ENCODE measurements around the gene OR8D4. TPM values are rescaled to one million over a fixed set of nuclear protein-coding genes. Genes with fewer than 3 reads are reported as not detected.
"Not testable (repeated sequence)": the region's sequence is repeated elsewhere in the genome, so short reads cannot be mapped to it uniquely, and the experiment has no call there.

OR8D4 gene
- not detected in 2 replicates for total RNA-seq
- not detected for polyA plus RNA-seq (2012)

DNA sequence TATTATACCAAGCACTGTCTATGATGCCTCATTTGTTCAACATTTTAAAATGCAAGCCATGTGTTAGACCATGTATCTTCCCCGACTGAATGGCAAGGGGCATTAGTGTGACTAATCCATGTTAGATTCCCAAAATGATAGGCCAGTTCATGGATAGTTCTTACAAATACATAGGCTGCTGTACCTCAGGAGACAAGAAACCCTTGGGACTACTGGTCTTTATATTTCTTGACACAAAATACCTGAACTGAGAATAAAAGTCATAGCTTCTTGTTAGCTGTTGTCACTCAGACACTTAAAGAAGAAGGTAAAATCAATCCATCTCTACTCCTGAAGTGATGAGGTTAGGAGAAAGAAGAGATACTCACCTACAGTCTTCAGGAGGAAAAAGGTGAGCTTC is at the start of gene OR8D4:
Gene OR8D4, plus strand, starts transcription at position 301 of the 400 bp plus-strand sequence. CDS start 4,265 bp downstream, outside the sequence.
- DNase-seq (ENCODE audit: low read depth), result no peak

DNA sequence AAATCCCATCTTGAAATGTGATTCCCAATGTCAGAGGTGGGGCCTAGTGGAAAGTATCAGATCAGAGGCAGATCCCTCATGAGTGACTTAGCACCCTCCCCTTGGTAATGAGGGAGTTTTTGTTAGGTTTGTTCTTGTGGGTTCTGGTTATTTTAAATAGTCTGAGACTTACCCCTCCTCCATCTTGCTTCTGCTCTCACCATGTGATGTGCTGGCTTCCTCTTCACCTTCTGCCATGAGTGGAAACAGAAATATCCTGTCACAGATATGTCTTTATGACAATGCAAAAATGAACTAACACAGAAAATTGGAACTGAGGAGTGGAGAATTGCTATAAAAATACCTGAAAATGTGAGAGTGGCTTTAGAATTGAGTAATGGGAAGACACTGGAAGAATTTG is 49.6 kb upstream of the OR8D4 start:
- DNase-seq (ENCODE audit: low read depth), result no peak

DNA sequence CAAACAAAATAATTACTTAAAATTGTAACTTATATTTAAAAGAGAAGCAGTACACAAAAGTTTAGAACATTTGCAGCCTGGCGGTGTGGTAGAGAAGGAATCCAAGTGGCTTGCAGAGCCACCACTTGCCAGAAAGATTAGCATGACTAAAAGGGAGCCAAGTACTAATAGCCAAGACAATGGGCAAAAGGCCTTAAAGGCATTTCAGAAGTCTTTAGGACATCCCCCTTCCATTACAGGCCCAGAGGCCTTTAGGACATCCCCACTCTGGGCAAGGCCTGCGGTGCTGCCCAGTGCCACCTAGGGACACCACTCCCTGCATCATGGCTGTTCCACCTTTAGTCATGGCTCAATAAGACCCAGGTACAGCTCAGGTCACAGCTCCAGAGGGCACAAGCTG is 48.9 kb upstream of the OR8D4 start:
- no peak for DNase-seq (ENCODE audit: low read depth)

DNA sequence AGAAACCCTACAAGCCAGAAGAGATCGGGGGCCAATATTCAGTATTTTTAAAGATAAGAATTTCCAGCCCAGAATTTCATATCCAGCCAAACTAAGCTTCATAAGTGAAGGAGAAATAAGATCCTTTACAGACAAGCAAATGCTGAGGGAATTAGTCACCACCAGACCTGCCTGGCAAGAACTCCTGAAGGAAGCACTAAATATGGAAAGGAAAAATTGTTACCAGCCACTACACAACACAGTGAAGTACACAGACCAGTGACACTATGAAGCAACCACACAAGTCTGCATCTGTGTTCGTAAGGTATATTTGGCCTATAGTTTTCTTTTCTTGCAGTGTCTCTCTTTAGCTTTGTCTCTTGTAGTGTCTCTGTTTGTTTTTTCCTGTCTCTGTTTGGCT is 45.5 kb upstream of the OR8D4 start:
- no peak for DNase-seq (ENCODE audit: low read depth)

DNA sequence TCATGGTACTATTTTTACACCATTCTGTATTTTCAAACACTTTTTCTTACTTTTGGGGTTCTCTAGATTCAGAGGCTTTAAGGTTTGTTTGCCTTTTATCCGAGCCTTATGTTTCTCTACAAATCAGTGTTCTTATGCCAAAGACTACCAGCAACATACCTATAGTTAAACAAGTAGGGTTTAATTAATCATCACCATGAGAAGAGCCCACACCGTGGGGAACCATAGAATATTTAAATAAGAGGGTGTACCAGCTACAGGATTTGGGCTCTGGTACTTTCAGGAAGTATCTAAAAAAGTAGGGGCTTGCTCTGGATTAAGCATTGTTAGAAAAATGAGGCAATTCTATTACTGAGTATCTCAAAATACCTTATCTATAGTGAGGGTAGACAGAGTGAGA is 42.2 kb upstream of the OR8D4 start:
- DNase-seq (ENCODE audit: low read depth), result no peak

DNA sequence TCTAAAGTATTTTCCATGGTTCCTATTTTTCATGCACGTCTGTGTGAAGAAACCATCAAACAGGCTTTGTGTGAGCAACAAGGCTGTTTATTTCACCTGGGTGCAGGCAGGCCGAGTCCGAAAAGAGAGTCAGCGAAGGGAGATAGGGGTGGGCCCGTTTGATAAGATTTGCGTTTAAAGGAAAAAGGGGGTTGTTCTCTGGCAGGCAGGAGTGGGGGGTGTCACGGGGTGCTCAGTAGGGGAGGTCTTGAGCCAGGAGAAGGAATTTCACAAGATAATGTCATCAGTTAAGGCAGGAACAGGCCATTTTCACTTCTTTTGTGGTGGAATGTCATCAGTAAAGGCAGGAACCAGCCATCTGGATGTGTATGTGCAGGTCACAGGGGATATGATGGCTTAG is 36.7 kb upstream of the OR8D4 start:
- DNase-seq (ENCODE audit: low read depth), result not testable (repeated sequence)

DNA sequence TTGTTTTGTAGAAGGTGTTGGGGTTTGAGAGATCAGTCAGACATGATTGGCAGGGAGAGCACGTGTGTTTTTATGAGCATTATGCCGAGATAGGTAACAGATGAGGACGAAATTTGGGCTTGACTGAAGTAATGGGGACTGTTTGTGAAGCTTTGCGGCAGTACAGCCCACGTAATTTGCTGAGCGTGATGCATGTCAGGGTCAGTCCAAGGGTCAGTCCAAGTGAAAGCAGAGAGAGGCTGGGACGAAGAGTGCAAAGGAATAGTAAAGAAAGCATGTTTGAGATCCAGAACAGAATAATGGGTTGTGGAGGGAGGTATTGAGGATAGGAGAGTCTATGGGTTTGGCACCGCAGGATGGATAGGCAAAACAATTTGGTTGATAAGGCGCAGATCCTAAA is 34.2 kb upstream of the OR8D4 start:
- not testable (repeated sequence) for DNase-seq (ENCODE audit: low read depth)

DNA sequence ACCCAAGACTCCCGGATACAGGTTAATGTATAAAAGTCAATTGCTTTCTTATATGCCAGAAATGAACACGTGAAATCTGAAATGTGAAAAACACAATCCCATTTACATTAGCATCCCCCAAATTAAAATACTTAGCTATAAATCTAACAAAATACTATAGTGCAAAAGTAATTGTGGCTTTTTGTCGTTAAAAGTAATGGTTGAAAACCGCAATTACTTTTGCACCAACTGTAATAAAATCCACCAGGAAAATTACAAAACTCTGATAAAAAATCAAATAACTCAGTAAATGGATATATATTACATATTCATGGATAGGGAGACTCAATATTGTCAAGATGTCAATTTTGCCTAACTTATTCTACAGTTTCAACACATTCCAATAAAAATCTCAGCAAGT is 21.1 kb upstream of the OR8D4 start:
- DNase-seq (ENCODE audit: low read depth), result no peak

DNA sequence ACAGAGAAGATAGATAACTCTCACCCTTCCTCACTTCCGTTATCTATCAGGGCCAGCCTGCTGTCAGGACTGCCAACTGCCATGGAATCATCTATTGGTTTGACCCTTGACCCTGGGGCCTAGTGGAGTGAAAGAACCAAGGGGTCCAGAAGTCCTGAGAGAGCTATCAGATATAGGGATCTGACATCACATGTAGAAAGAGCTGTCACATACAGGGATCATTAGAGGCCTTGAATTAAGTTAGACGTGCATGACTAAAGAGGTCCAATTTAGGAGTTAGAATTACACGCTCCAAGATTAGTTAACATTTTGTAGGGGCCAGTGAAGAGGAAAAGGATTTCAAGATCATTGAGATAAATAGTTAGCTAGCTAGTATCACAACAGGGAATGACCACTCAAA is 16.4 kb upstream of the OR8D4 start, which contains the start of gene TMEM225:
Gene TMEM225, minus strand, starts transcription at position 101 of the 400 bp plus-strand sequence. CDS start 245 bp downstream, outside the sequence.
- no peak for DNase-seq (ENCODE audit: low read depth)

DNA sequence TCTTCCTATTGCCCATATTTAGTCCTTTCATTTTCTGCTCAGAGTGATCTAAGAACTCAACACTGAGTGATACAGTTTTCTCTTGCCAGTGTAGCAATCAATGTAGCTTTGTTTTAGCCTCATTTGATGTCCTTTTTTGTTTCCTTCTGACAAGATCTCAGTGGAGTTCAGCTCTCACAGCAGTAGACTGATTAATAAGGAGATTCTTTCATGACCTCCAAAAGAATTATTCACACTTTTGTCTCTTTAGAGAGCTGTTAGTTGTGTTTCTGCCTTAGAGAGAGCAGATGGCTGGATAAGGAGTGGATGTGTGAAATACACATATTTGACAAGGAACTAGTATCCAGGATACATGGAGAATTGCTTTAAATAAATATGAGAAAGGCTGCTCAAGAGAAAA is 9.9 kb upstream of the OR8D4 start:
- DNase-seq (ENCODE audit: low read depth), result no peak

DNA sequence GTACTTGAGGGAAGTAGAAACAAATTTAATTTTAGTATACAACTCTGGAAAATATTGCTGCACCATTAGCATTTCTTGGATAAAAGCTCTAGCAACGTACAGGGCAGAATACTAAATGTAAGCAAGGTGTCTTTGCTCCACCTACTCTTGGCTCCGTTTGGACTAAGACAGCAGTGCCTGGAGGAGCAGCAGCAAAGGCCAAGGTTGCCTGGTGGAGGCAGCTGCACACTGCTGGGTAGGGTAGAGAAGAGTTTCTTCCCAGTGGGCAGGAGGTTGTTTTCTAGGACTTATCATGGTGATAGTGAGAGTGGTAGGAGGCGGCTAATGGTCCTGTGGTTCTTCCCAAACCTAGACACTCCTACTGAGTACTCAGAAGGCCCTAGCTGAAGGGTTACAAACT is 2.2 kb upstream of the OR8D4 start:
- no peak for DNase-seq (ENCODE audit: low read depth)

DNA sequence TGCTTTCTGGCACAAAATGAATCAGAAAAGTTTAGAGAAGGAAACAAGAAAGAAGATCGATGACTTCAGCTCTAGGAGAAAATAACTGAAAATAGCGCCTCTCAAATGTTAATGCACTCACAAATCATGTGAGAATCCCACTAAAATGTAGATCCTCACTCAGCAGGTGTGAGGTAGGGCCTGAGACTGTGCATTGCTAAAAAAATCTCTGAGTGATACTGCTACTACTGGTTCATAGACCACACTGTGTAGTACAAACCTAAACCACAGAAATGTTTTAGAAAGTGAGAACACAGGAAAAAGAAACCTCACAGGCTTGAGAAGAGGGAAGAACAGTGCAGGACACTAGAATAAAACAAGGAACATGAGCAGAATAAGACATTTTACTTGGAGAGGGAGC is 2.0 kb downstream of the OR8D4 start:
- no peak for DNase-seq (ENCODE audit: low read depth)

DNA sequence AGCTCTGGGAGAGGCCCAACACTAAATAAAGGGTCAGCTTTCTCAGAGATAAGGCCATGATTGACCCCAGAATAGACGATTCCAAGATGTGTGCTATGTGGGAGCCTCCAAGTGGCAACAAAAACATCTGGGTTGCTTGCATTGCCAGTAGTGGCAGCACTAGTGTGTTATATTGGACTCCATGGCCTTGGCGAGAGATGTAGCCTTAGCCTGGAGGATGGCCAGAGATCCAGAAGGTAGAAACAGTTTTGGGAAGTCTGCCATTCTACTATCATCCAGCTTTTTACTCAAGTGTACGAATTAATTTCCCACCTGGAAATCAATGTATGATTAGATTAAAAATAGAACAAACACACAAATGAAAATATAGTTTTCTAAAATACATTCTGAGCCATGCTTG is 3.0 kb downstream of the OR8D4 start:
- DNase-seq (ENCODE audit: low read depth), result no peak

DNA sequence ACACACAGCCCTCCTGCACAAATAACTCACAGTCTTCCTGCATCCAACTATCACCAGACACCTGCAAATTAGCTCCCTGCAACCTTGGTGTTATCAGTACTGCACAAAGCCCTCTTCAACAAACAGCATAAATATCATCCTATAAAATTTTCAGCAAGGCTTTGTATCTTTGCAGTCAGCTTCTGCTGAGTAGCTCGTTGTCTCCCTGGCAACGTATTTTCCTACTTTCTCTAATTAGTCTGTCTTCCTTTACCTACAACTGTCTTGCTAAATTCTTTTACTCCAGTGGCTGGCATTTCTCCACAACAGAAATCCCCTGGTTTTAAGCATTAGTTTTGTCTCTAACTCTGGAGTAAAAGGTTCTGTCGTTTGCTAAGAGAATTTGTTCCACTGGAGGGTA is 3.9 kb downstream of the OR8D4 start:
- DNase-seq (ENCODE audit: low read depth), result no peak

DNA sequence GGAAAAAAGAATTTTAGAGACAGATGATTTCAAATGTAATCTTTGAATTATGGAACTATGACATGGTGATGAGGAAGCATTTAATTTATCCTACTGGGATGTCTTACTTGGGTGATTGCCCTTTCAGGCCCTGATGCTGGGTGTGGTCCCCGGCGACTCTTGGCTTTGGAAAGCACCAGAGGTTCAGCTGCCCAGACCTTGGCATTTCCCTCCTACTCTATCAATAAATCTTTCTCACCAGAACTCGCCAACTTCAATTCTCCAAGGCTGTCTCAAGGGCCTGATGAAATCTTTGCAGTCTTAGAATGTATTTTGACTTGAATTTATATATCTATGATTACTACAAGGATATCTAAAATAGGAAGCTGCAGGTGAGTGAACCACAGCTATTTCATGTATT is 19.0 kb downstream of the OR8D4 start:
- no peak for DNase-seq (ENCODE audit: low read depth)

DNA sequence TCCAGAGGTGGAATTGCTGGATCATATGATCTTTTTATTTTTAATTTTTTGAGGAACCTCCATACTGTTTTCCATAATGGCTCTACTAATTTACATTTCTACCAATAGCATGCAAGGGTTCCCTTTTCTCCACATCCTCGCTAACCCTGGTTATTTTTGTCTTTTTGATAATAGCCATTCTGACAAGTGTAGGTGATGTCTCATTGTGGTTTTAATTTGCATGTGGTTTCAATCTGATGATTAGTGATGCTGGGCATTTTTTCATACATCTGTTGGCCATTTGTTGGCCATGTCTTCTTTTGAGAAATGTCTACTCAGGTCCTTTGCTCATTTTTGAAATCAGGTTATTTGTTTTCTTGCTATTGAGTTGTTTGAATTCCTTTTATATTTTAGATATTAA is 22.1 kb downstream of the OR8D4 start:
- peak; percentile 38 for DNase-seq (ENCODE audit: low read depth)

DNA sequence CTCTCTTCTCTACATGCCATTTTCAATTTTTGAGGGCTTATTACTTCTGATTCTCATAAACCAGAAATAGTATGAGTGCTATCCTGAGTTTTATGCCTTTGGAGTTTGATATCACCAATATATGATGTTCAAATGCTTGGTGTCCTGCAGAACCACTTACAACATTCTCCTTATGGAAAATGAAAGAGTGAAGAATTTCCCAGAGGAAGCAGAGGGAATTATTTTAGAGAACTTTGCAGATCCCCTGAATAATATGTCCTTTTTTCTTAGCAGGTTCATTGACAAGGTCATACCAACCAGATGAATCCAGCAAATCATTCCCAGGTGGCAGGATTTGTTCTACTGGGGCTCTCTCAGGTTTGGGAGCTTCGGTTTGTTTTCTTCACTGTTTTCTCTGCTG is 37.4 kb downstream of the OR8D4 start, which contains the start of gene OR4D5:
Gene OR4D5, plus strand, starts transcription at position 301 of the 400 bp plus-strand sequence. Its CDS starts 0 bp downstream, at position 301.
- no peak for DNase-seq (ENCODE audit: low read depth)

DNA sequence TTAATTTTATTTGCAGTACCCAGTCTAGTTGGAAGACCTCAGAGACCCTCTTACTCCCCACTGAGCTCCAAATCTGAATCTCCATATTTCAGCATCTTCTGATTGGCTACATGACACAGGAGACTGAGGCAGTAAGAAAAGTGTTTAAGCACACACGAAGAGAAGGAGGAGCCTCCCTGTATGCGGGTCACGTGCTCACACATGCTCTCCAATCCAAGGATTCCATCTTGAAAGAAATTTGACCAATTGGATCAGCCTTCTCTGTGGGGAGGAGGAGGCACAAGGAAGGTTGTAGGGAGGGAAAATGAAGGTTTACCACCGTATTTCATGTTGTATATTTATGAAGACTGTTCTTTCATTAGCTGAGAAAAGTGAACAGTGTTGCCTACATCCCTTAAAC is 40.4 kb downstream of the OR8D4 start:
- no peak for DNase-seq (ENCODE audit: low read depth)

DNA sequence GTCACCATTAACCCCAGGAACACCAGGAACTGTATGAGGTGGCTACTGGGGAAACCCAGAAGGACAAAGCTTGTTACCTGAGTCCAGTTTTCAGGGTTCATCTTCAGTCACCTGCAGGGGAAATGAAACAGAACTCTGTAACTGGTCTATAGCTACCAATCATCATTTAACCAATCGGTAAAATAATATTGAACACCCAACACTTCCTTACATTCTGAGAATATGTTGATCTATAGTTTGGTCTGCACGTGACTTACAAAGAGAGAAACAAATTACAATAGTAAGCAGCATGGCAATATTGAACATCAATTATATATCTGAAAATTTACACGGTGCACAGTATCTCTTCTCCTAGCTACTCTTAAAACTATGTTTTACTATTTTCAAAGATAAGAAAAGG is 41.8 kb downstream of the OR8D4 start, which contains the start of gene OR6T1:
Gene OR6T1, minus strand, starts transcription at position 101 of the 400 bp plus-strand sequence. Its CDS starts 0 bp downstream, at position 101.
- no peak for DNase-seq (ENCODE audit: low read depth)

DNA sequence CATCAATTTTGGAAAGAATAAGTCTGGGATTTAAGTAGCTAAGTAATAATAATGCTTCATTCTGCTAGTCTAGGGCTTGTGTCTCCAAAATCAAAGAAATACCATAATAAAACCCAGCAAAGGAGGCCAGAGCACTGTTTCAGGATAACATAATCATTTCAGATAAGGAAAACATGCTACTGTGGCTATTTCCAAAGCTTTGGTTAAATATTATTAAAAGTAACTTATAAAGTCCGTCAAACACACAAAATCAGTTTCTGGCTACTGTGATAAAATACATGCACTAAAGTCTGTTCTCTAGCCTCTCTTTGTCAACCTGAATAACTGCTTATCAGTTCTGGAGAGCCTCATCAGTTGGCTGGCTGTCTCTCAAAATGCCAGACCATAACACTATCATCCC is 43.2 kb downstream of the OR8D4 start:
- no peak for DNase-seq (ENCODE audit: low read depth)

DNA sequence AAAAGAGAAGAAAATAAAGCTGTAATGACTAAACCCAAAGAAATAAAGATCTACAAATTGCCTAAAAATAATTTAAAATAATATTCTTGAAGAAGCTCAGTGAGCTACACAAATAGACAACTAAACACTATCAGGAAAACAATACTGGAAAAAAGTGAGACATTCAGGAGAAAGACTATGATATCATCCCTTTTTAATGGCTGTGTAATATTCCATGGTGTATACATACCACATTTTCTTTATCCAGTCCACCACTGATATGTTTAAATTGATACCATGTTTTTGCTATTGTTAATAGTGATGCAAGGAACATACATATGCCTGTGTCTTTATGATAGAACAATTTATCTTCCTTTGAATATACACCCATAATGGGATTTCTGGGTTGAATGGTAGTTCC is 54.8 kb downstream of the OR8D4 start:
- DNase-seq (ENCODE audit: low read depth), result no peak
